Smooth muscle cell (in vitro differentiated cells): ENCODE measurements around the gene PPP6R2. TPM values are rescaled to one million over a fixed set of nuclear protein-coding genes. Genes with fewer than 3 reads are reported as not detected.

Experiments used
- DNase-seq: peaks from one replicate; lab custom pipeline; 2025; ENCODE audit not compliant: unreplicated experiment; lab: John Stamatoyannopoulos, UW
- H2AFZ ChIP-seq: fragments of 200-600 bp; sonication (generic); 2 replicates; pipeline ENCODE4 v1.6.0; 2016; ENCODE audit warnings: antibody characterized with exemption, low read depth, mild to moderate bottlenecking
- H3F3A ChIP-seq: fragments of 200-600 bp; sonication (generic); 2 replicates; pipeline ENCODE4 v1.6.0; 2017; ENCODE audit warnings: antibody characterized with exemption, low read depth
- H3K27ac ChIP-seq: fragments of 200-600 bp; sonication (generic); 2 replicates; pipeline ENCODE4 v1.5.1; 2016; ENCODE audit warnings: low read depth, mild to moderate bottlenecking
- H3K27me3 ChIP-seq: fragments of 200-600 bp; sonication (generic); 2 replicates; pipeline ENCODE4 v1.6.1; 2016; ENCODE audit warnings: low read depth, mild to moderate bottlenecking
- H3K36me3 ChIP-seq: fragments of 200-600 bp; sonication (generic); 2 replicates; pipeline ENCODE4 v1.5.1; 2016; ENCODE audit warnings: low read depth
- H3K4me1 ChIP-seq: fragments of 200-600 bp; sonication (generic); 2 replicates; pipeline ENCODE4 v1.5.1; 2016; ENCODE audit warnings: low read depth
- H3K4me2 ChIP-seq: fragments of 200-600 bp; sonication (generic); 2 replicates; pipeline ENCODE4 v1.6.0; 2016; ENCODE audit warnings: mild to moderate bottlenecking
- H3K4me3 ChIP-seq: fragments of 200-600 bp; sonication (generic); 2 replicates; pipeline ENCODE4 v1.5.1; 2016; ENCODE audit warnings: mild to moderate bottlenecking
- H3K79me2 ChIP-seq: fragments of 200-600 bp; sonication (generic); 2 replicates; pipeline ENCODE4 v1.6.0; 2016; ENCODE audit warnings: low read depth, mild to moderate bottlenecking
- H3K9ac ChIP-seq: fragments of 200-600 bp; sonication (generic); 2 replicates; pipeline ENCODE4 v1.6.0; 2016; ENCODE audit warnings: low read depth
- H3K9me3 ChIP-seq: fragments of 200-600 bp; sonication (generic); replicated peaks from 2 replicates; pipeline ENCODE4 v1.5.1; 2016; ENCODE audit warnings: low read depth
- H4K20me1 ChIP-seq: fragments of 200-600 bp; sonication (generic); 2 replicates; pipeline ENCODE4 v1.6.0; 2016; ENCODE audit warnings: low read depth
- whole genome bisulfite sequencing: methylation state at CpG from one replicate; pipeline ENCODE4 v1.1.7; 2016; ENCODE audit warnings: low lambda C conversion rate; 5-methylcytosine and 5-hydroxymethylcytosine counted together
- polyA plus RNA-seq: library from polyadenylated mRNA; unstranded; fragments of >200 nt; fragmentation: Nextera tagmentation; extraction: Ambion mirVana; gene quantifications from 2 replicates; pipeline ENCODE4 v1.2.1, GENCODE V29; 2016
- total RNA-seq: library from RNA; depleted of rRNA; stranded (reverse); fragments of >200 nt; gene quantifications from 2 replicates; pipeline ENCODE4 v1.2.3, GENCODE V29; 2014
- TF ChIP-seq, protein P1 (sequence below): fragments of 200-600 bp; sonication (generic); IDR thresholded peaks from 2 replicates; pipeline ENCODE4 v1.5.1; 2017; ENCODE audit warnings: borderline replicate concordance, mild to moderate bottlenecking, antibody characterized with exemption; ENCODE audit not compliant: insufficient read depth, poor library complexity, severe bottlenecking

The PPP6R2 gene
- total and polyA plus RNA-seq, 2 experiments from 2014 or later: 24.6 to 36.3 TPM

DNA sequence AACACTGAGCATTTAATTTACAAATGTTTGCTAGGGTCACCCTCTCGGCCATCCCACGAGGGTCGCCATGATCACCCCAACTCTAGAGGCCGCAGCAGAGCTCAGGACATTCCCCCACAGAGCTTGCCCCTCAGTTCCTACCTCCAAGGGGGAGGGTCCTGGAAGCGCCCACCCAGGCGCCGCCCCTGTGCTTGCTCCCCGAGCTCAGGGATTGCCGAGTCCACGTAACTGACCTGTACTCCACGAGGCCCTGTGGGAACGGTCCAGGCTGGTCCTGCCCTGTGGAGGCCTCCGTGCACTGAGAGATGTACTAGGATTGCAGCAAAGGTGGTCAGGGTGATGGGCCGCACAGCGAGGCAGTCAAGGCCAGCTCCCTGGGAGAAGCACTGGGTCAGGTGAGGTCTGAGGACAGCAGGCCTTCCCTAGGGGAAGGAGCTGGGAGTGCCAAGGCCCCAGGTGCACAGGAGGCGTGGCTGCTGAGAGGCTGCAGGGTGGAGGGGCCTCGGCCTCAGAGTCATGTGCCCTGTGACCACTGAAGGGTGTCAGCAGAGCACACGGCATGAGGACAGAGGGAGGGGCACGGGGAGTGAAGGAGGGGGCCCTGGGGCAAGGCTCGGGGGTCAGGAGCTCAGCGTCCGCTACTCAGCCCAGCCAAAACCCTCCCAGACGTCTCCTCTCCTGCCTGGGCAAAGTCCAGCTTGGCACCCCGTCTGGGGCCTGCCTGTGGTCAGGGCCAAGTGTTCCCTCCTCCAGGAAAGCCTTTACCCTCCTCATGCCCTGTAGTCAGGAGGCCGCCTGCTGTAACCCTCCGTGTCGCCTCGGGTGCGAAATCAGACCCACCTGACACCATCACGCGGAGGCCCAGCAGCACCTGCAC lies 141.1 kb downstream of the PPP6R2 start:
- peaks cover 5% of the 10 kb centered on the region for H3K79me2 ChIP-seq
- H3K4me2 ChIP-seq: no peak overlapping the region
- H4K20me1 ChIP-seq: no peaks in the 10 kb centered on the region
- H2AFZ ChIP-seq: no peak overlapping the region
- peaks cover 3% of the 10 kb centered on the region for H3K4me1 ChIP-seq
- no peaks in the 10 kb centered on the region for H3K27me3 ChIP-seq
- no peak overlapping the region for H3K27ac ChIP-seq
- WGBS: 93% methylated on average over 25 of the region's 31 CpGs
- H3K9me3 ChIP-seq: no peaks in the 10 kb centered on the region
- no peak overlapping the region for H3K4me3 ChIP-seq
- H3K9ac ChIP-seq: no peak overlapping the region
- H3F3A ChIP-seq: peaks cover 5% of the 10 kb centered on the region
- no peak for DNase-seq
- TF ChIP-seq, protein P1, sequence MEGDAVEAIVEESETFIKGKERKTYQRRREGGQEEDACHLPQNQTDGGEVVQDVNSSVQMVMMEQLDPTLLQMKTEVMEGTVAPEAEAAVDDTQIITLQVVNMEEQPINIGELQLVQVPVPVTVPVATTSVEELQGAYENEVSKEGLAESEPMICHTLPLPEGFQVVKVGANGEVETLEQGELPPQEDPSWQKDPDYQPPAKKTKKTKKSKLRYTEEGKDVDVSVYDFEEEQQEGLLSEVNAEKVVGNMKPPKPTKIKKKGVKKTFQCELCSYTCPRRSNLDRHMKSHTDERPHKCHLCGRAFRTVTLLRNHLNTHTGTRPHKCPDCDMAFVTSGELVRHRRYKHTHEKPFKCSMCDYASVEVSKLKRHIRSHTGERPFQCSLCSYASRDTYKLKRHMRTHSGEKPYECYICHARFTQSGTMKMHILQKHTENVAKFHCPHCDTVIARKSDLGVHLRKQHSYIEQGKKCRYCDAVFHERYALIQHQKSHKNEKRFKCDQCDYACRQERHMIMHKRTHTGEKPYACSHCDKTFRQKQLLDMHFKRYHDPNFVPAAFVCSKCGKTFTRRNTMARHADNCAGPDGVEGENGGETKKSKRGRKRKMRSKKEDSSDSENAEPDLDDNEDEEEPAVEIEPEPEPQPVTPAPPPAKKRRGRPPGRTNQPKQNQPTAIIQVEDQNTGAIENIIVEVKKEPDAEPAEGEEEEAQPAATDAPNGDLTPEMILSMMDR: no peak
- H3K36me3 ChIP-seq: no peaks in the 10 kb centered on the region

DNA sequence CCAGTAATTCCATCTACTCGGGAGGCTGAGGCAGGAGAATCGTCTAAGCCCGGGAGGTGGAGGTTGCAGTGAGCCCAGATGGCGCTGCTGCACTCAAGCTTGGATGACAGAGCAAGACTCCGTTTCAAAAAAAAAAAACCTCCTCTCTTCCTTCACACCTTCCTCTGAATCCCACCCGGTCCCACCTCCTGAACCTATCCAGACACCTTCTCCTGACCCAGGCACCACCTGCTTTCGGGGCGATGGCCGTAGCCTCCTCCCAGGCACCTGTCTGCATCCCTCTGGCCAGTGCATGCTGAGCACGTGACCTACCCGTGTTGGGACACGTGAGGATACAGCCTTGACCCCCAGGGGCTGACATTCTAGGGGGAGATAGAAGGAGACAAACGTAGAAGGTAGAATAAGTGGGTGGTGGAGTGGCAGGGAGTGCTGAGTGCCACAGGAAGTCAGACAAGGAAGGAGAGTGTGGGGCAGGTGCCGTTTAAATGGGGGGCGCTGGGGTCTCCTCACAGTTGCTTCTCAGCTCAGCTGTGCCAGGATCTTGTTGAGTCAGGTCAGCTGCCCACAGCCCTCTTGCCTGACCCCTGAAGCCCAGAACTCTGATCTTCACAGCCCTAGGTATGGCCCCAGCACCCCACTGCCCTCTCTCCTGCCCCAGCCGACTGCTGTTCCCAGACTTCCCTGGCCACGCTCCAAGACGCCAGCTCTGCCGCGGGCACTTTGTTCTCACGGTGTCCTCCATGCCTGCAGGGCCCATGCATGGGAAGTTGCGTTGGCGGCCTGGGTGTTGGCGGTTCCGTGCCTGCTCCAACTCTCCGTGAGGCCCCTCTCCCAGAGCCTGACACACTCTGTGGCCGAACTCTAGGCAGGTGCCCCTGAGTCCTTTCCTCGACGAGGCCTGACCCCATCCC lies 142.3 kb downstream of the PPP6R2 start:
- Histone ChIP-seq H3K9ac (no peak overlapping the region), H2AFZ (no peak overlapping the region), H3K4me2 (no peak overlapping the region), H3K4me3 (no peak overlapping the region), H3K27me3 (no peaks in the 10 kb centered on the region), H3K4me1 (peaks cover 3% of the 10 kb centered on the region), H3F3A (peaks cover 5% of the 10 kb centered on the region), H3K36me3 (no peaks in the 10 kb centered on the region), H4K20me1 (no peaks in the 10 kb centered on the region), H3K27ac (no peak overlapping the region), H3K79me2 (peaks cover 5% of the 10 kb centered on the region), H3K9me3 (no peaks in the 10 kb centered on the region)
- TF ChIP-seq, protein P1: no peak
- 83% methylated on average over 29 of the region's 29 CpGs for WGBS
- DNase-seq: no peak

DNA sequence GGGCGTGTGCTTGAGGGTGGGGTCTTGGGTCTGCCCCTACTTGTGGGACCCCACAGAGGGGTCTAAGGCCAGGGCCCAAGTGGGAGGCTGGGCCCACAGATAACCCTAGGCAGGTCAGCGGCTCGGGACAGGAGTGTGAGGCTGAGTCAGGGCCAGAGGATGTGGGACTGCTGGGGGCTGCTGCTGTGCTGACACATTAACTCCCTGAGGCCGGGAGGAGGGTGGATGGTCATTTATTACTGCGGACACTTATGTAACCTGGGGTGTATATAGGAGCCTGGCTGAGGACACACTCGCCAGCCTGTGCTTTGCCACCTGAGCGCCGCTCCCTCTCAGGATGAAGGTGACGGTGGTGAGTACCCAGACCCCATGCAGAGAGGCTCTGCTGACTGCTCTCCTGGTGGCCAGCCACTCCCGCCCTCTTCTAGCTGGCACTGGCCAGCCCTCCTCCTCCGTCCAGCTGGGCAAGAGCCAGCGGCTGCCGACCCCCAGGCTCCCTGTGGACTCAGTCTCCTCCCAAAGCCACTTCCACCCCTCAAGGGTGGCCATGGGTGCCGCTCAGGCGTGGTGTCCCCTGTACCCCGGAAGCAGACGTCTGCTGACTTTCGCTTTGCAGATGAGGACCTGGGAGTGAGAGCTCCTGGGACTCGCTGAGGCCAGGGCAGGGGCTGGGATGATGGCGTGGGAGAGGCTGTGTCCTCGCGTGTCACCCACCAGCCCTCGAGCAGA lies 143.6 kb downstream of the PPP6R2 start, which contains the start of gene MIOX:
MIOX (plus strand) TSS at position 299 of the 729 bp plus-strand sequence; CDS start at position 338, 39 bp downstream.
- H2AFZ ChIP-seq: no peak within 1 kb of the TSS
- DNase-seq: no peak

More for the DNA sequence above, 143.6 kb downstream of the PPP6R2 start, which contains the start of gene MIOX:
- H4K20me1 ChIP-seq: no peaks in the 10 kb centered on the region
- no peak within 1 kb of the TSS for H3K9ac ChIP-seq
- no peak within 1 kb of the TSS for H3K4me2 ChIP-seq
- peaks cover 3% of the 10 kb centered on the region for H3K4me1 ChIP-seq
- peaks cover 4% of the 10 kb centered on the region for H3K79me2 ChIP-seq
- H3K36me3 ChIP-seq: no peaks in the 10 kb centered on the region
- TF ChIP-seq, protein P1: no peak
- H3K4me3 ChIP-seq: no peak within 1 kb of the TSS
- 78% methylated on average over 23 of the region's 23 CpGs for WGBS
- H3F3A ChIP-seq: peaks cover 5% of the 10 kb centered on the region
- no peaks in the 10 kb centered on the region for H3K9me3 ChIP-seq
- H3K27ac ChIP-seq: no peak within 1 kb of the TSS
- H3K27me3 ChIP-seq: no peaks in the 10 kb centered on the region
